HT1080 (cell line): ENCODE results near the gene HCRT. TPM values are rescaled to one million over a fixed set of nuclear protein-coding genes. Genes with fewer than 3 reads are reported as not detected.
A peak's percentile ranks its signal among the peaks of the same experiment; 100 is the strongest.
"Not testable (repeated sequence)": the region's sequence is repeated elsewhere in the genome, so short reads cannot be mapped to it uniquely, and the experiment has no call there.

Source experiments
- DNase-seq: peaks from one replicate; pipeline ENCODE4 v3.0.0-alpha.2; 2015; ENCODE audit warnings: low read depth
- polyA plus RNA-seq, 2 experiments: library from polyadenylated mRNA; depleted of rRNA; stranded (reverse); fragments of >200 nt; gene quantifications; 2 replicates each; pipeline ENCODE4 v1.2.3, GENCODE V29; 2015
- total RNA-seq: library from RNA; depleted of rRNA; stranded (reverse); fragments of >200 nt; shearing (Covaris generic); gene quantifications from 2 replicates; pipeline ENCODE4 v1.2.3, GENCODE V29; 2014; rRNA removed

HCRT gene
- total RNA-seq = not detected in 2 replicates
- not detected in 2 replicates for polyA plus RNA-seq (2015; cell fraction: cytosol; rRNA removed)
- polyA plus RNA-seq (2015; cell fraction: nucleus; rRNA removed) = not detected in 2 replicates

DNA sequence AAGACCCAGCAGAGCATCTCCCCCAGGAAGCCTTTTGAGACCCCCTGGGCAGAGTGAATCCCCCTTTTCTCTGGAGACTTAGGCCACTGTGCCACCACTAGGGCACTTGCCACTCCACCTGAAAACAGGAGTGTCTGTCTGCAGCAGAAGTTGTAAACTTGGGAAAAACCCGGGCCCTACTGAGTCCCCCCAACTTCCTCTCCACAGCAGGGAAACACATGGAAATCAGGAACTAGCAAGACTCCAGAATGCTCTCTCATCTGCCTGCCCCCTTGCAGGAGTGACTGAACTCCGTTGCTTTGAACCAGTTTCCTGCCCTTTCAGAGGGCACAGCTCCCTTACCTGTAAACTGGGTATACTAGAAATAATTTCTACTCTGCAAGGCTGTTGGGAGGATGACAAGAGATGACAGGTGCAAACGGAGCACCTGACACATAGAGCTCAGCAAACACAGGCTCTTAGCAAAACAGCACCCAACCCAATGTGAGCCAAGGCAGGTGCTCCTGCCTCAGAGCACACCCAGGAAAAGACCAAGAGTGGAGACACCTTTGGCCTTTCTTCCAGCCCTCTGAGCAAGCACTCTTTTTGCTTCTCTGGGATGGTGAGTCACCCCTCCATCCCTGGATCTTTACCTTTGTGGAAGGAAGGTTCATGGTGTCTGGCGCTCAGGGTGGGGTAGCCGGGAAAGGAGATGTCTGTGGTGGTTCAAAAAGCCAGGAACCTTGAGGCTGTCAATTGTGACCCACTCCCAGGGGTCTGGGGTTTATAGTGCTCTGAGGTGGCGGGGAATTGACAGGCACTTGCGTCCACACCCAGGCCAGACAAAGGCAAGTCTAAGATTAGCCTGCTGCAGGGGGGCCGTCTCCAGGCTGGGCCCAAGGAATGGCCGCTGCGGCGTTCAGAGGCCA, at the start of gene HCRT:
Gene HCRT, minus strand, starts transcription at position 740 of the 908 bp plus-strand sequence. Its CDS starts 87 bp downstream, at position 653.
- no peak for DNase-seq

DNA sequence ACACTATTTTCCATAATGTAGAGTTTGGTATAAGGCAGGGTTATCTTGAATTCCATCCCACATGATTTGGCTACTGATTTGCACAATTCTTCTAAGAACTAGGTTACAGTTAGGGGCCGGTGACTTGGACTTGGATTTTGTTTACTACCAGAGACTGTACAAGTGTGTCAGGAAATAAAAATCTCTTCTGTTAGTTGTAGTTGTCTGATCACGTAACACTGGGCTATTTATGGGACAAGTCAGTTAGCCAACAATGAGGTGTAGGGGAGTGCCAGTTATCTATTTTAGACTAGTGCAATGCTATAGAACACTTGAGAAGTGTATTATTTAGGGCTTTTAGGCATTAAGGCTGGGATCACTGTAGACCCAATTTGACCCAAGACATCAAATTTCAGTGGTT, 48.7 kb upstream of the HCRT start:
- DNase-seq = no peak

DNA sequence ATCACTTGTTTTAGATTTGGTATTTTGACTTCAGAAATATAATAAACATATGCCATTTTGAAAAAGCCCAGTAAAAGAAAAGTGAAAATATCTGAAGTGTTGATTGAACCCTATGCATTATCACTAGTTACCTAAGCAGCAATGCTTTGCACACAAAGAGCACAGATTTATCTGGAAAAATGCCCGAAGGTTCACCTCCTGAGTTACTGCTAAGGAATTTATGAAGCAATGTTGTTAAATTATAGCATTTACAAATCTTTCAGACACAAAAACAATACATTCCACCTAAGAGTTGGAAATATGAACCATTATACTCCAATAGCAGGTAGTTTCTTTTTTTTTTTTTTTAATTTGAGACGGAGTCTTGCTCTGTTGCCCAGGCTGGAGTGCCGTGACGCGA, 47.9 kb upstream of the HCRT start:
- DNase-seq = no peak

GRCh38 chr17:42230225-42230624, 45.0 kb upstream of the HCRT start:
- no peak for DNase-seq

- no peak for DNase-seq
Measured at GRCh38 chr17:42227849-42228700, 42.8 kb upstream of the HCRT start.

GRCh38 chr17:42225646-42226045, 40.4 kb upstream of the HCRT start:
- DNase-seq = no peak

DNA sequence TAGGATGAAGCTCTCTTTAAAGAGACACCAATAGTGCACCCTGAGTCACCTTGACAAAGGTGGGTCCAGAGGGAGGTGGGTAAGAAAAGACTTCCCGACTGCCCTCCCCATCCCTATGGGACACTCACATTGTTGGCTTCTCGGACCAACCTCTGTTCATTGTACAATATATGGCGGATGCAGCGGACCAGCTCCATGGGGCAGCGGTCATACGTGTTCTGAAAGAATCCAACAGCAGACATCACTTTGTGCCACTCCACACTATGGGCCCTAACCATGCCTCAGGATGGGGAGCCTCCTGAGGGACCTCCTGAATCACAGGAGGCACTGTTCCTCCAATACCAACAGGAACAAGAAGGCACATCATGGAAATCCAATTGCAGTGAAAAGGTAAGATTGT, 39.4 kb upstream of the HCRT start:
- DNase-seq = no peak

DNA sequence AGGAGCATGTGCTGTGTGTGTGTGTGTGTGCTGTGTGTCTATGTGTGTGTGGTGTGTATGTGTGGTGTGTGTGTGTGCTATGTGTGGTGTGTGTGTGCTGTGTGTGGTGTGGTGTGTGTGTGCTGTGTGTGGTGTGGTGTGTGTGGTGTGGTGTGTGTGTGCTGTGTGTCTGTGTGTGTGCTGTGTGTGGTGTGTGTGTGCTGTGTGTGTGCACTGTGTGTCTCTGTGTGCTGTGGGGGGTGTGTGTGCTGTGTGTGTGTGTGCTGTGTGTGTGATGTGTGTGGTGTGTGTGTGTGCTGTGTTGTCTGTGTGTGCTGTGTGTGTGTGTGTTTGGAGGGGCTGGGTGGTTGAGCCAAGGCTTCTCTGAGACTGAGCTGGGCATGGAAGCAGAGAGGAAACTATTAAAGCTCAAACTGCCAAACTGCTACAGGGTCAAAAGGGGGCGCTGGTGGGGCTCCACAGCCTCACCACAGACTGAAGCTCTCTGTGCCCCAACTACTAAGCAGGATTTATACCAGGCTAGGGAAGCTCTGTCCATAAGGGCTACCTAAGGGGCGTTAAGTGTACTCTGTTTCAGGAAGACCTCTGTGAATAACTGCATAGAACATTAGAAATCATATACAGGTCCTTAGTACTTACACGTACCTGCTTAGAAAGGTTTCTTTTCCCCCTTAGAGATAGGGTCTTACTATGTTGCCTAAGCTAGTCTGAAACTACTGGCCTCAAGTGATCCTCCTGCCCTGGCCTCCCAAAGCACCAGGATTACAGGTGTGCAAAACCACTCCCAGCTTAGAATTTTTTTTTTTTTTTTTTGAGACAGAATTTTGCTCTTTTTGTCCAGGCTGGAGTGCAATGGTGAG, 36.9 kb upstream of the HCRT start:
- peak; percentile 53 for DNase-seq

DNA sequence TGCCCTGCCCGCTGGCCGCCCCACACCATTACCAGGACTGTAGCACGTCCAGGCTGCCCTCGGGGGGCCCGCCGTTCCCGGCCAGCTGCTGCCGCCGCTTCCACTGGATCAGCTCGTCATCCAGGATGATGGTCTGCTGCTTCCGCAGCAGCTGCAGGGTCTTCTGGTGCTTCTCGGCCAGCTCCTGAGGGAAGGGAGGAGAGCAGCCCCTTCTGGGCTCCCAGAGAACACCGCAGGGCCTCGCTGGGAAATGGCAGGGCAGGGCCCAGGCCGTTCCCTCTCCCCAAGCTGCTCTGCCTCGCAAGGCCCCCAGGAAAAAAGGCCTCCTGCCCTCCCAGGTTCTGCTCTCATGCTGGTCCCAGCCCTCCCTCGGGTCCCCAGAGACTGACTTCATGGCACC, 34.0 kb upstream of the HCRT start:
- DNase-seq = not testable (repeated sequence)

DNA sequence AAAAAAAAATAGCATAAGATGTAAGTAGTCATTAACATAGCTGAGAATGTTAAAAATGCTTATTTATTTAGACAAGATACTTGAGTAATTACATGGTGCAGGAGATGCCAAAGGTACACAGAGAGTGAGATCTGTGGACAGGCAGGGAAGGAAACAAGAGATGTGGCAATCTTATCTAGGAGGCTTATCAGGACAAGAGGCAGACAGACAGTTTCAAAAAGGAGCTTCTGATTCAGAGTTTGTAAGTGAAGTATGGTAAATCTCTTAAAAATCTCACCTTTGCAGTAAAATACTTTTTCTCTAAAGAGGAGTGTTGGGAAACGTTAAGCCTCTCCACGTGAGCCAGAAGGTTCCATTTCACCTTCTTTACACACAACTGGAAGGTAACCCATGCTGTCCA, 28.9 kb upstream of the HCRT start:
- DNase-seq = no peak

GRCh38 chr17:42212382-42212781, 27.1 kb upstream of the HCRT start:
- DNase-seq = no peak

GRCh38 chr17:42211921-42212341, 26.7 kb upstream of the HCRT start:
- DNase-seq = not testable (repeated sequence)

GRCh38 chr17:42210046-42210445, 24.8 kb upstream of the HCRT start:
- no peak for DNase-seq

GRCh38 chr17:42206153-42206612, 20.9 kb upstream of the HCRT start:
- DNase-seq = not testable (repeated sequence)

DNA sequence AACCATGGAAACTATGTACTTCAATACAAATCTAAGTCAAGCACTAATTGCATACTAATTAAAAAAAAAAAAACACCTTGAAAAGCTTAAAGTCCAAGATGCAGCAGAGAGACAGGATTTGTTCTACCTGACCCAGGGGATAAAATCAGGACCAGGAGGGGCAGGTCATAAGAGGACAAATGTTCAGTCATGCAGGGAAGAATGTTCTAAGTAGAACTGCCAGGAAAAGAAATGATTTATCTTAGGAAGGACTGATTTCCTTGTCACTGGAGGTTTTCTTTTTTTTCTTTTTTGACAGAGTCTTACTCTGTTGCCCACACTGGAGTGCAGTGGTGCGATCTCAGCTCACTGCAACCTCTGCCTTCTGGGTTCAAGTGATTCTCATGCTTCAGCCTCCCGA, 18.1 kb upstream of the HCRT start:
- DNase-seq = no peak

- DNase-seq = no peak
Measured at GRCh38 chr17:42202696-42203095, 17.4 kb upstream of the HCRT start.

DNA sequence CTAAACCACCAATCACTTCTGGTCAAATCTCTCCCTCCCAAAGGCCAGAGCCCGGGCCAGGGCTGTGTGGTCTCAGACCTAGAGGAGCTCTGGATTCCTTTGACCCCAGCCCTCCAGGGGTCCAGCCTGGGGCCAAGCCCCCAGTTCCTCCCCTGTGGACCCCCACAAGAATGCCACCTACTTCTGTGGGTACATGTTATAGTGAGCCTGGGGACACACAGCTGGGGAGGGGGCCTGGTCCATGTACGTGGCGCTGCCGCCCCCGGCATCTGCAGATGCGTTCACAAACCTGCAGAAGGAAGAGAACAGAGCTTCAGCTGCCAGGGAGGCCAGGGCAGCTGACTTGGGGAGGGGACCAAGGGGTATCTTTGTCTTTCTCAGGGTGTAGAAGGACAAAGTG, 16.9 kb upstream of the HCRT start:
- DNase-seq = no peak

- no peak for DNase-seq
Measured at GRCh38 chr17:42201458-42201772, 16.2 kb upstream of the HCRT start.

DNA sequence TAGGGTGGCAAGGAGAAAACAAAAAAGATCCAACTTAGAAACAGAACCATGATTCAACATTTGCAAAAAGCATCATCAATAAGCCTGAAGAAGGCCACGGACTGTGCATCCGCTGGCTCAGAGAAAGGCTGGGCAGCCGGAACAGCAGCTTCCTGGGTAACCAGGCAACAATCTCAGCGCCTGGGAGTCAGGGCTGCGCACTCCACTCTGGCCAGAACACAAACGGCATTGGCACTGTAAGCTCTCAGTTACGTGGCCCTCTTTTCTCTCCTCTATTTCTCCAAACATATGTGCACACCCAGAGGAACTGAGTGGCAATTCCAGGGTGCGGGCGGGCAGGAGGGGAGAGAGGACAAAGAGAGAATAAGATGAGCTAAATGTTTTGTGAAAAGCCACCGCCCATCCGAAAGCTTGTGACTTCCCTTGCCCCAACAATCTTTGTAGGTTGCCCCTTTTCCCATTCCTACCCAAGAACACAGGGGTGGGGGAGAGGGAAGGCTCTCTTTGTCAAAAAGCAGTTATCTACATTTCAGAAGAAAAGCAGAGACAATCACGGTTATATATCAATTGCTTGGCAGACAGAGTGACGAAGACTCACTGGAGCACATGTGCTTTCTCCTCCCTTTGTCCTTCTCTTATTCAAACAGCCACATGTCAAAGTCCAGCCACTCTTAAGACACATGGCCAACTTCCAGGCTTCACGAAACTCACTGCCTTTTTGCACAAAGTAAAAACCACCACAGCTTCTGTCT, 15.6 kb upstream of the HCRT start:
- DNase-seq = no peak

GRCh38 chr17:42199416-42200011, 14.3 kb upstream of the HCRT start:
- DNase-seq = no peak
